H1 (cell line): Measurements from ENCODE around the gene MRPS35. TPM values are rescaled to one million over a fixed set of nuclear protein-coding genes. Genes with fewer than 3 reads are reported as not detected.

Experiments
- CTCF ChIA-PET: fragments of 300-600 bp; sonication (Branson Sonifier 250); formaldehyde crosslinking; loops from one replicate; lab custom pipeline; 2021; ENCODE audit not compliant: partially characterized antibody; lab: Charles Lee
- POLR2A ChIA-PET: fragments of 300-600 bp; sonication (Branson Sonifier 250); formaldehyde crosslinking; loops from one replicate; lab custom pipeline; 2021; ENCODE audit warnings: inconsistent platforms; ENCODE audit not compliant: partially characterized antibody; lab: Charles Lee
- DNase-seq, 2 experiments: peaks; one replicate each; pipeline versions ENCODE4 v3.0.0 to v3.0.0-alpha.2; 2010 to 2022; ENCODE audit warnings: low spot score in 2 of 2, low read depth in 1 of 2, mixed read lengths in 1 of 2
- FAIRE-seq: peaks from 2 replicates; lab custom pipeline; 2011; peaks lifted over from hg19 to GRCh38; lab: Jason Lieb, UNC
- H2AFZ ChIP-seq: 2 replicates; pipeline ENCODE4 v1.8.1; 2012; ENCODE audit warnings: low read length, inconsistent platforms
- H2AK5ac ChIP-seq: 2 replicates; pipeline ENCODE4 v1.6.1; 2013; ENCODE audit warnings: low read depth, low read length
- H2BK120ac ChIP-seq: replicated peaks from 2 replicates; pipeline ENCODE3; 2013; ENCODE audit warnings: low read depth, low read length, inconsistent platforms
- H2BK12ac ChIP-seq: 2 replicates; pipeline ENCODE4 v1.6.1; 2013; ENCODE audit warnings: low read depth, low read length
- H2BK15ac ChIP-seq: 2 replicates; pipeline ENCODE4 v1.6.1; 2013; ENCODE audit warnings: low read length
- H2BK20ac ChIP-seq: 2 replicates; pipeline ENCODE4 v1.6.1; 2013; ENCODE audit warnings: low read length
- H2BK5ac ChIP-seq: 2 replicates; pipeline ENCODE4 v1.6.1; 2013; ENCODE audit warnings: low read depth, low read length
- H3K14ac ChIP-seq: 2 replicates; pipeline ENCODE4 v1.6.1; 2013; ENCODE audit warnings: inconsistent platforms; ENCODE audit not compliant: insufficient read length
- H3K18ac ChIP-seq: 2 replicates; pipeline ENCODE4 v1.6.1; 2013; ENCODE audit warnings: low read length; ENCODE audit errors: extremely low read depth
- H3K23ac ChIP-seq: 2 replicates; pipeline ENCODE4 v1.6.1; 2013; ENCODE audit warnings: inconsistent platforms; ENCODE audit not compliant: insufficient read length
- H3K23me2 ChIP-seq: 2 replicates; pipeline ENCODE4 v1.6.1; 2013; ENCODE audit warnings: low read depth, low read length
- H3K27ac ChIP-seq: 2 replicates; pipeline ENCODE4 v1.6.1; 2011; ENCODE audit warnings: low read depth, low read length, inconsistent platforms
- H3K27me3 ChIP-seq, 4 experiments: replicated peaks in 1 of 4; 1 replicate in 1 of 4; 2 replicates in 3 of 4; pipeline versions ENCODE4 v1.6.1 to v1.8.1; 2011 to 2013; ENCODE audit warnings: low read length in 3 of 4, mild to moderate bottlenecking in 3 of 4, inconsistent platforms in 2 of 4, mixed read lengths in 2 of 4, moderate library complexity in 1 of 4; ENCODE audit not compliant: control insufficient read depth in 3 of 4, insufficient read depth in 3 of 4; ENCODE audit errors: extremely low read depth in 1 of 4
- H3K36me3 ChIP-seq, 4 experiments: 2 replicates each; pipeline versions ENCODE4 v1.6.1 to v1.8.1; 2011 to 2013; ENCODE audit warnings: mild to moderate bottlenecking in 4 of 4, low read length in 3 of 4, moderate library complexity in 2 of 4, control low read depth in 1 of 4, inconsistent platforms in 1 of 4; ENCODE audit not compliant: insufficient read depth in 4 of 4, control insufficient read depth in 2 of 4
- H3K4ac ChIP-seq: replicated peaks from 2 replicates; pipeline ENCODE3; 2013; ENCODE audit warnings: low read length, low read depth, mixed read lengths, inconsistent platforms; ENCODE audit not compliant: insufficient read length
- H3K4me1 ChIP-seq, 4 experiments: replicated peaks in 1 of 4; 1 replicate in 1 of 4; 2 replicates in 3 of 4; pipeline versions ENCODE4 v1.6.1 to v1.8.1; 2011 to 2013; ENCODE audit warnings: low read length in 3 of 4, inconsistent platforms in 2 of 4, mixed read lengths in 1 of 4; ENCODE audit not compliant: insufficient read depth in 4 of 4, control insufficient read depth in 3 of 4
- H3K4me2 ChIP-seq, 2 experiments: 2 replicates each; pipeline versions ENCODE4 v1.6.1 to v1.8.1; 2011 to 2013; ENCODE audit warnings: low read depth in 2 of 2, low read length in 2 of 2, control low read depth in 1 of 2, inconsistent platforms in 1 of 2, mild to moderate bottlenecking in 1 of 2; ENCODE audit not compliant: insufficient read depth in 1 of 2
- H3K4me3 ChIP-seq, 4 experiments: fragments of 200-600, 300-600 bp in 1 of 4; sonication (generic), shearing (Covaris generic), sonication (Bioruptor Twin) in 1 of 4; 2 replicates each; pipeline versions ENCODE4 v1.5.1 to v1.8.1; 2011 to 2016; ENCODE audit warnings: low read length in 4 of 4, low read depth in 3 of 4, control low read depth in 2 of 4, inconsistent platforms in 2 of 4, mild to moderate bottlenecking in 2 of 4, mixed read lengths in 1 of 4, moderate library complexity in 1 of 4; ENCODE audit not compliant: insufficient read depth in 2 of 4; ENCODE audit errors: extremely low read depth in 1 of 4
- H3K56ac ChIP-seq: replicated peaks from 2 replicates; pipeline ENCODE3; 2013; ENCODE audit warnings: low read depth, mild to moderate bottlenecking, mixed read lengths, low read length, inconsistent platforms; ENCODE audit not compliant: insufficient read length
- H3K79me1 ChIP-seq: 2 replicates; pipeline ENCODE4 v1.6.1; 2013; ENCODE audit warnings: low read depth, low read length, control low read depth
- H3K79me2 ChIP-seq, 2 experiments: 2 replicates each; pipeline versions ENCODE4 v1.6.1 to v1.8.1; 2012 to 2013; ENCODE audit warnings: low read length in 2 of 2, mild to moderate bottlenecking in 2 of 2, inconsistent platforms in 1 of 2; ENCODE audit not compliant: insufficient read depth in 2 of 2, control insufficient read depth in 1 of 2
- H3K9ac ChIP-seq, 4 experiments: replicated peaks in 1 of 4; 1 replicate in 1 of 4; 2 replicates in 3 of 4; pipeline versions ENCODE4 v1.6.1 to v1.8.1; 2011 to 2013; ENCODE audit warnings: low read depth in 3 of 4, low read length in 3 of 4, control low read depth in 2 of 4, mild to moderate bottlenecking in 2 of 4, moderate library complexity in 2 of 4, inconsistent platforms in 1 of 4; ENCODE audit errors: extremely low read depth in 1 of 4
- H3K9me3 ChIP-seq, 2 experiments: 2 replicates each; pipeline versions ENCODE4 v1.6.1 to v1.8.1; 2012 to 2013; ENCODE audit warnings: mild to moderate bottlenecking in 2 of 2, moderate library complexity in 2 of 2, control low read depth in 1 of 2, inconsistent platforms in 1 of 2, low read depth in 1 of 2, low read length in 1 of 2, mixed read lengths in 1 of 2; ENCODE audit not compliant: insufficient read depth in 2 of 2
- H4K20me1 ChIP-seq, 2 experiments: replicated peaks in 1 of 2; 2 replicates each; pipeline versions ENCODE3 to v1.8.1; 2011 to 2013; ENCODE audit warnings: inconsistent platforms in 2 of 2, low read length in 2 of 2, mild to moderate bottlenecking in 1 of 2; ENCODE audit not compliant: insufficient read depth in 2 of 2, control insufficient read depth in 1 of 2
- H4K5ac ChIP-seq: 2 replicates; pipeline ENCODE4 v1.6.1; 2013; ENCODE audit warnings: low read length, low read depth, mixed read lengths, inconsistent platforms; ENCODE audit not compliant: insufficient read length
- H4K8ac ChIP-seq: 2 replicates; pipeline ENCODE4 v1.8.0; 2013; ENCODE audit warnings: mild to moderate bottlenecking, moderate library complexity, low read length, inconsistent platforms; ENCODE audit not compliant: insufficient read depth; ENCODE audit errors: extremely low read depth
- H4K91ac ChIP-seq: replicated peaks from 2 replicates; pipeline ENCODE3; 2013; ENCODE audit warnings: low read length, mixed read lengths, inconsistent platforms; ENCODE audit not compliant: insufficient read length
- NRF1 ChIP-seq: IDR thresholded peaks from 2 replicates; pipeline ENCODE4 v1.6.1; 2011; ENCODE audit warnings: mild to moderate bottlenecking, low read depth, low read length, improper control_type of control experiment
- SP1 ChIP-seq: IDR thresholded peaks from 2 replicates; pipeline ENCODE4 v1.6.1; 2011; ENCODE audit warnings: low read depth, low read length
- SRF ChIP-seq: IDR thresholded peaks from 2 replicates; pipeline ENCODE4 v1.6.1; 2011; ENCODE audit warnings: mild to moderate bottlenecking, low read depth, low read length, moderate library complexity
- WGBS, 2 experiments: shearing (Covaris generic) in 1 of 2; methylation state at CpG; one replicate each; pipeline versions ENCODE4 v1.1.6 to v1.1.7; 2013 to 2015; ENCODE audit warnings: low lambda C conversion rate in 2 of 2, mixed read lengths in 2 of 2, inconsistent platforms in 1 of 2, low coverage in 1 of 2, missing lambda C conversion rate in 1 of 2; ENCODE audit not compliant: insufficient replicate concordance in 2 of 2, insufficient coverage in 1 of 2, insufficient read length in 1 of 2; ENCODE audit errors: extremely low coverage in 1 of 2, missing lambda C conversion rate in 1 of 2; 5-methylcytosine and 5-hydroxymethylcytosine counted together
- polyA plus RNA-seq, 7 experiments: library from polyadenylated mRNA; depleted of rRNA in 3 of 7; stranded (reverse) in 5 of 7; unstranded in 2 of 7; fragments of >200 nt in 5 of 7; fragments of 200-250 nt in 2 of 7; gene quantifications; 1 replicate in 5 of 7; 2 replicates in 1 of 7; 4 replicates in 1 of 7; pipeline versions ENCODE4 v1.2.1 to v1.2.3, GENCODE V29; 2011 to 2013; ENCODE audit warnings: missing spikeins in 2 of 7, mixed read lengths in 2 of 7
- total RNA-seq: library from RNA; stranded (reverse); fragmentation: NEBNext Ultra II Directional; extraction: Animal tissue kit (Norgen Biotek cat#: 25700); gene quantifications from 2 replicates; pipeline ENCODE4 v1.2.1, GENCODE V29; 2021
- TF ChIP-seq, protein P1 (sequence below): IDR thresholded peaks from 2 replicates; pipeline ENCODE4 v1.6.1; 2012; ENCODE audit warnings: inconsistent platforms

Gene MRPS35
- total and polyA plus RNA-seq, 2 of the 8 experiments (the other 6 are each of a cell fraction or from before 2014, with no cell fraction given), result 26.8 to 47.9 TPM

DNA sequence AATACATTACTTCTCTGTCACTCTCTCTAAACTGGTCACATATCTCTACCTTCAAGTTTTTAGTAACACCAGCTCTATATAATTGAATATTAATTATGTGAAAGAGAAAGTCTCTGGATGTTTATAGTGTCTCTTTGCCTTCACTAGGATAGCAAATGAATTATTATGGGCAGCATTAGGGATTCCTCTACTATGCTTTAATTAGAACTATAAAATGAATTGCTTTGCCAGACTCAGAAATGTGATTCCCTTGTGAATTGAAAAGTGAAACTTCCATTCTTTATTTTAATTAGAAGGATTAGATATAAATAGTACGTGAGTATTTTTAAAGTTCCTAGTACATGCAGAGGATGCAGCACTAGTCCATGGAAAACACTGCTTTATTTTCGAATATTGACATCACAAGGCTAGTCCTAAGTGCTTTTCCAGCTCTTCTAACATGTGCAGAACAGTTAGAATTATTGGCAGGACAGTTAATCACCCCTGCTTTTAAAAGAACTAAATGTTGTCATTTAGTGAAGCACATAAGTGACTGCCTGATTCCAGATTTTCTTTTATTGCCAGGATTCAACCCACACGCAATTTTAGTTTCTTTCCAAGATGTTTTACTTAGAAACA lies 37.4 kb upstream of the MRPS35 start:
- POLR2A ChIA-PET, result no interaction called here
- 93% methylated on average over 3 of the region's 3 CpGs; no CpG with 5 or more reads in 1 of the 2 experiments for WGBS, 2 experiments
- no peak overlapping the region for H2BK12ac ChIP-seq
- no peak overlapping the region for H4K8ac ChIP-seq
- CTCF ChIA-PET, result no interaction called here
- H3K27me3 ChIP-seq, result no peaks in the 10 kb centered on the region
- no peak overlapping the region for H3K9ac ChIP-seq
- no peaks in the 10 kb centered on the region for H4K20me1 ChIP-seq
- no peak overlapping the region for H3K23ac ChIP-seq
- H4K5ac ChIP-seq, result no peak overlapping the region
- no peak overlapping the region for H4K91ac ChIP-seq
- no peak for DNase-seq
- no peak overlapping the region for H2BK5ac ChIP-seq
- no peak overlapping the region for H2AK5ac ChIP-seq
- no peak for TF ChIP-seq SRF
- TF ChIP-seq, protein P1, sequence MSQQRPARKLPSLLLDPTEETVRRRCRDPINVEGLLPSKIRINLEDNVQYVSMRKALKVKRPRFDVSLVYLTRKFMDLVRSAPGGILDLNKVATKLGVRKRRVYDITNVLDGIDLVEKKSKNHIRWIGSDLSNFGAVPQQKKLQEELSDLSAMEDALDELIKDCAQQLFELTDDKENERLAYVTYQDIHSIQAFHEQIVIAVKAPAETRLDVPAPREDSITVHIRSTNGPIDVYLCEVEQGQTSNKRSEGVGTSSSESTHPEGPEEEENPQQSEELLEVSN, result no peak
- no peak for TF ChIP-seq SP1
- TF ChIP-seq NRF1, result no peak
- H3K79me2 ChIP-seq, result no peaks in the 10 kb centered on the region
- H3K23me2 ChIP-seq, result no peaks in the 10 kb centered on the region
- no peak overlapping the region for H3K56ac ChIP-seq
- no peaks in the 10 kb centered on the region for H3K4me1 ChIP-seq
- H2BK120ac ChIP-seq, result no peak overlapping the region
- H3K18ac ChIP-seq, result no peak overlapping the region
- H3K4me3 ChIP-seq, result no peak overlapping the region
- H3K36me3 ChIP-seq, result no peaks in the 10 kb centered on the region
- H3K4ac ChIP-seq, result no peak overlapping the region
- no peak overlapping the region for H3K14ac ChIP-seq
- no peak overlapping the region for H3K4me2 ChIP-seq
- no peaks in the 10 kb centered on the region for H3K79me1 ChIP-seq
- H2AFZ ChIP-seq, result no peak overlapping the region
- H2BK15ac ChIP-seq, result no peak overlapping the region
- no peaks in the 10 kb centered on the region for H3K9me3 ChIP-seq
- no peak overlapping the region for H2BK20ac ChIP-seq
- no peak for FAIRE-seq
- no peak overlapping the region for H3K27ac ChIP-seq
